ENCODE measurements around the gene SLC25A24. TPM values are rescaled to one million over a fixed set of nuclear protein-coding genes. Genes with fewer than 3 reads are reported as not detected.
"Not testable (repeated sequence)": the region's sequence is repeated elsewhere in the genome, so short reads cannot be mapped to it uniquely, and the experiment has no call there.

Gene SLC25A24
- total and polyA plus RNA-seq, 2 of the 13 experiments (the other 11 are each of a cell fraction or from before 2014, with no cell fraction given), result 8.0 to 12.4 TPM

GRCh38 chr1:108223226-108223625 lies 23.1 kb upstream of the SLC25A24 start:
- H3K4me1 ChIP-seq (ENCODE audit: insufficient read depth, low read length); BruUV-seq (replicated peaks); intact Hi-C loops (cut with micrococcal nuclease; ENCODE audit: unreplicated experiment); H3K4me2 ChIP-seq (ENCODE audit: low read depth, low read length); FAIRE-seq; CTCF ChIA-PET (ENCODE audit: low intra/inter-chr PET ratio, low total read pairs); H3K79me2 ChIP-seq (ENCODE audit: insufficient read depth, low read length); ATAC-seq; H3K27ac ChIP-seq (ENCODE audit: extremely low read length, insufficient read depth, low read length); H2AFZ ChIP-seq (ENCODE audit: low read length); in situ Hi-C loops (cut with HindIII; ENCODE audit: extremely low pct_ligation_motif_present, low pct_unique_long_range_greater_than_20kb); H3K27me3 ChIP-seq (ENCODE audit: control insufficient read depth in 1 of 2, insufficient read depth in 2 of 2, low read length in 2 of 2); H4K20me1 ChIP-seq (ENCODE audit: insufficient read depth, low read length); H3K9ac ChIP-seq (ENCODE audit: insufficient read depth, low read depth, low read length); POLR2A ChIA-PET; H3K36me3 ChIP-seq (replicated peaks in 1 of 2; ENCODE audit: control insufficient read depth in 1 of 2, insufficient read depth in 2 of 2, low read length in 2 of 2); H3K4me3 ChIP-seq (replicated peaks in 1 of 3; ENCODE audit: insufficient read depth in 1 of 3, low read depth in 2 of 3, low read length in 3 of 3); DNase-seq (ENCODE audit: low spot score); H3K9me3 ChIP-seq (ENCODE audit: low read length): not testable (repeated sequence)
- WGBS (ENCODE audit: low lambda C conversion rate), result 12% methylated on average over 7 of the region's 7 CpGs

GRCh38 chr1:108217515-108218174 lies 17.5 kb upstream of the SLC25A24 start:
- BruUV-seq (replicated peaks); H3K9me3 ChIP-seq (ENCODE audit: low read length); H3K79me2 ChIP-seq (ENCODE audit: insufficient read depth, low read length); intact Hi-C loops (cut with micrococcal nuclease; ENCODE audit: unreplicated experiment); H2AFZ ChIP-seq (ENCODE audit: low read length); POLR2A ChIA-PET; FAIRE-seq; H3K27me3 ChIP-seq (ENCODE audit: control insufficient read depth in 1 of 2, insufficient read depth in 2 of 2, low read length in 2 of 2); in situ Hi-C loops (cut with HindIII; ENCODE audit: extremely low pct_ligation_motif_present, low pct_unique_long_range_greater_than_20kb); H3K9ac ChIP-seq (ENCODE audit: insufficient read depth, low read depth, low read length); H3K4me1 ChIP-seq (ENCODE audit: insufficient read depth, low read length); ATAC-seq; DNase-seq (ENCODE audit: low spot score); CTCF ChIA-PET (ENCODE audit: low intra/inter-chr PET ratio, low total read pairs); H3K4me3 ChIP-seq (replicated peaks in 1 of 3; ENCODE audit: insufficient read depth in 1 of 3, low read depth in 2 of 3, low read length in 3 of 3); H3K36me3 ChIP-seq (replicated peaks in 1 of 2; ENCODE audit: control insufficient read depth in 1 of 2, insufficient read depth in 2 of 2, low read length in 2 of 2); H3K4me2 ChIP-seq (ENCODE audit: low read depth, low read length); H3K27ac ChIP-seq (ENCODE audit: extremely low read length, insufficient read depth, low read length); H4K20me1 ChIP-seq (ENCODE audit: insufficient read depth, low read length): not testable (repeated sequence)
- 42% methylated on average over 14 of the region's 14 CpGs for WGBS (ENCODE audit: low lambda C conversion rate)

- ATAC-seq, POLR2A ChIA-PET: not testable (repeated sequence)
These were observed 16.9 kb upstream of the SLC25A24 start for GRCh38 chr1:108217007-108217406.

GRCh38 chr1:108216028-108216890 lies 16.1 kb upstream of the SLC25A24 start:
- ATAC-seq; FAIRE-seq; H2AFZ ChIP-seq (ENCODE audit: low read length): not testable (repeated sequence)

More at GRCh38 chr1:108217007-108217406, 16.9 kb upstream of the SLC25A24 start:
- H2AFZ ChIP-seq (ENCODE audit: low read length); H3K4me1 ChIP-seq (ENCODE audit: insufficient read depth, low read length); H3K27ac ChIP-seq (ENCODE audit: extremely low read length, insufficient read depth, low read length); H3K27me3 ChIP-seq (ENCODE audit: control insufficient read depth in 1 of 2, insufficient read depth in 2 of 2, low read length in 2 of 2); H3K9me3 ChIP-seq (ENCODE audit: low read length); H3K36me3 ChIP-seq (replicated peaks in 1 of 2; ENCODE audit: control insufficient read depth in 1 of 2, insufficient read depth in 2 of 2, low read length in 2 of 2); H3K4me3 ChIP-seq (replicated peaks in 1 of 3; ENCODE audit: insufficient read depth in 1 of 3, low read depth in 2 of 3, low read length in 3 of 3); DNase-seq (ENCODE audit: low spot score); FAIRE-seq; in situ Hi-C loops (cut with HindIII; ENCODE audit: extremely low pct_ligation_motif_present, low pct_unique_long_range_greater_than_20kb); H4K20me1 ChIP-seq (ENCODE audit: insufficient read depth, low read length); H3K9ac ChIP-seq (ENCODE audit: insufficient read depth, low read depth, low read length); CTCF ChIA-PET (ENCODE audit: low intra/inter-chr PET ratio, low total read pairs); H3K4me2 ChIP-seq (ENCODE audit: low read depth, low read length); BruUV-seq (replicated peaks); intact Hi-C loops (cut with micrococcal nuclease; ENCODE audit: unreplicated experiment); H3K79me2 ChIP-seq (ENCODE audit: insufficient read depth, low read length): not testable (repeated sequence)
- WGBS (ENCODE audit: low lambda C conversion rate), result 2% methylated on average over 2 of the region's 2 CpGs

More at GRCh38 chr1:108216028-108216890, 16.1 kb upstream of the SLC25A24 start:
- POLR2A ChIA-PET; H3K27ac ChIP-seq (ENCODE audit: extremely low read length, insufficient read depth, low read length); CTCF ChIA-PET (ENCODE audit: low intra/inter-chr PET ratio, low total read pairs); in situ Hi-C loops (cut with HindIII; ENCODE audit: extremely low pct_ligation_motif_present, low pct_unique_long_range_greater_than_20kb); H3K27me3 ChIP-seq (ENCODE audit: control insufficient read depth in 1 of 2, insufficient read depth in 2 of 2, low read length in 2 of 2); H3K36me3 ChIP-seq (replicated peaks in 1 of 2; ENCODE audit: control insufficient read depth in 1 of 2, insufficient read depth in 2 of 2, low read length in 2 of 2); H3K79me2 ChIP-seq (ENCODE audit: insufficient read depth, low read length); H3K4me1 ChIP-seq (ENCODE audit: insufficient read depth, low read length); H3K9ac ChIP-seq (ENCODE audit: insufficient read depth, low read depth, low read length); BruUV-seq (replicated peaks); H3K9me3 ChIP-seq (ENCODE audit: low read length); DNase-seq (ENCODE audit: low spot score); H3K4me3 ChIP-seq (replicated peaks in 1 of 3; ENCODE audit: insufficient read depth in 1 of 3, low read depth in 2 of 3, low read length in 3 of 3); H3K4me2 ChIP-seq (ENCODE audit: low read depth, low read length); intact Hi-C loops (cut with micrococcal nuclease; ENCODE audit: unreplicated experiment); H4K20me1 ChIP-seq (ENCODE audit: insufficient read depth, low read length): not testable (repeated sequence)
- 10% methylated on average over 6 of the region's 6 CpGs for WGBS (ENCODE audit: low lambda C conversion rate)

All from HepG2 (cell line).